Kidney (tissue), 14 donors: ENCODE results near the gene RELT. TPM values are rescaled to one million over a fixed set of nuclear protein-coding genes. Genes with fewer than 3 reads are reported as not detected.
"Not testable (repeated sequence)": the region's sequence is repeated elsewhere in the genome, so short reads cannot be mapped to it uniquely, and the experiment has no call there.

Source experiments
- DNase-seq, 5 donors: peaks; one replicate each; pipeline ENCODE4 v3.0.0-alpha.2; 2013 to 2020
- FAIRE-seq: peaks from 2 replicates; lab custom pipeline; 2012; peaks lifted over from hg19 to GRCh38; lab: Jason Lieb, UNC
- H3K27ac ChIP-seq, 2 donors: one replicate each; pipeline ENCODE4 v1.7.0; 2013; ENCODE audit warnings: low read depth in 2 of 2, low read length in 2 of 2, inconsistent platforms in 1 of 2
- H3K27me3 ChIP-seq: one replicate; pipeline ENCODE4 v1.7.1; 2013; ENCODE audit warnings: low read length, inconsistent platforms; ENCODE audit not compliant: control insufficient read depth, insufficient read depth
- H3K36me3 ChIP-seq, 3 donors: one replicate each; pipeline versions ENCODE4 v1.7.0 to v1.7.1; 2013; ENCODE audit warnings: low read length in 3 of 3, control low read depth in 1 of 3, inconsistent platforms in 1 of 3; ENCODE audit not compliant: insufficient read depth in 3 of 3, control insufficient read depth in 2 of 3
- H3K4me1 ChIP-seq, 3 donors: one replicate each; pipeline versions ENCODE4 v1.7.0 to v1.7.1; 2013; ENCODE audit warnings: low read length in 3 of 3, inconsistent platforms in 1 of 3, low read depth in 1 of 3; ENCODE audit not compliant: control insufficient read depth in 2 of 3, insufficient read depth in 2 of 3
- H3K4me3 ChIP-seq, 3 donors: one replicate each; pipeline versions ENCODE4 v1.7.0 to v1.8.1; 2013; ENCODE audit warnings: low read length in 3 of 3, control low read depth in 1 of 3, inconsistent platforms in 1 of 3
- H3K9ac ChIP-seq, 3 donors: one replicate each; pipeline versions ENCODE4 v1.7.0 to v1.7.1; 2013; ENCODE audit warnings: low read length in 3 of 3, control low read depth in 1 of 3, inconsistent platforms in 1 of 3
- H3K9me3 ChIP-seq, 3 donors: one replicate each; pipeline versions ENCODE4 v1.7.0 to v1.7.1; 2013; ENCODE audit warnings: low read length in 3 of 3, control low read depth in 1 of 3, inconsistent platforms in 1 of 3; ENCODE audit not compliant: control insufficient read depth in 2 of 3, insufficient read depth in 1 of 3
- CTCF ChIP-seq: IDR thresholded peaks from 3 replicates; pipeline ENCODE4 v1.5.1; 2012; ENCODE audit warnings: mild to moderate bottlenecking, moderate library complexity, borderline replicate concordance; ENCODE audit not compliant: insufficient read depth; ENCODE audit errors: extremely low read depth
- intact Hi-C: fragments of 100-400 bp; cut with DNase I; formaldehyde crosslinking; loops from one replicate; pipeline ENCODE4 v1.11.1; 2022
- polyA plus RNA-seq: library from polyadenylated mRNA; stranded (reverse); fragments of 350-450 nt; fragmentation: Illumina TruSeq; extraction: RNeasy Lipid Tissue Mini Kit (QIAGEN cat#74804); gene quantifications from one replicate; pipeline ENCODE4 v1.2.3, GENCODE V29; 2014; ENCODE audit warnings: low read depth, low replicate concordance; ENCODE audit not compliant: insufficient read depth
- total RNA-seq: library from RNA; stranded (reverse); fragmentation: NEBNext Ultra II Directional; extraction: Animal tissue kit (Norgen Biotek cat#: 25700); gene quantifications from one replicate; pipeline ENCODE4 v1.2.1, GENCODE V29; 2021
- donor health status: control.
- donor health status: control.
- donor health status: control.
- donor health status: control.
- donor health status: control.
- donor health status: DM: yes; HTN: yes; CAD: no.
- donor health status: Normal renal cell carcinoma (clear cell type).

The RELT gene
- total and polyA plus RNA-seq, 2 donors from 2014 or later = 1.0 to 8.7 TPM

GRCh38 chr11:73429121-73429750 is 53.0 kb downstream of the RELT start:
- TF ChIP-seq CTCF = no peak
- no peak for DNase-seq
- Histone ChIP-seq H3K4me1 (peaks cover 0 to 3% (median 0%) of the 10 kb centered on the region in 3 donors), H3K4me3 (no peak overlapping the region), H3K9me3 (no peaks in the 10 kb centered on the region), H3K27me3 (no peaks in the 10 kb centered on the region), H3K36me3 (no peaks in the 10 kb centered on the region), H3K27ac (no peak overlapping the region), H3K9ac (no peak overlapping the region)
- no peak for FAIRE-seq
- intact Hi-C loops = no loop called here

GRCh38 chr11:73430326-73430725 is 54.1 kb downstream of the RELT start:
- H3K4me1 ChIP-seq = peaks cover 0 to 3% (median 0%) of the 10 kb centered on the region in 3 donors
- intact Hi-C loops = no loop called here
- H3K9ac ChIP-seq = no peak overlapping the region
- no peak for TF ChIP-seq CTCF
- FAIRE-seq (no peak), DNase-seq (no peak)
- H3K4me3 ChIP-seq = no peak overlapping the region
- H3K9me3 ChIP-seq = no peaks in the 10 kb centered on the region
- no peak overlapping the region for H3K27ac ChIP-seq
- no peaks in the 10 kb centered on the region for H3K36me3 ChIP-seq
- H3K27me3 ChIP-seq = no peaks in the 10 kb centered on the region

- H3K9me3 ChIP-seq = no peaks in the 10 kb centered on the region
- intact Hi-C loops = no loop called here
- DNase-seq (peak in 1 of 5 donors; percentile 8), FAIRE-seq (no peak)
- no peak overlapping the region for H3K27ac ChIP-seq
- H3K4me1 ChIP-seq = peaks cover 0 to 2% (median 0%) of the 10 kb centered on the region in 3 donors
- no peak overlapping the region for H3K9ac ChIP-seq
- H3K36me3 ChIP-seq = no peaks in the 10 kb centered on the region
- no peak for TF ChIP-seq CTCF
- no peak overlapping the region for H3K4me3 ChIP-seq
- no peaks in the 10 kb centered on the region for H3K27me3 ChIP-seq
These were observed 55.2 kb downstream of the RELT start for GRCh38 chr11:73431396-73431795.

- FAIRE-seq, DNase-seq, H3K9ac ChIP-seq, H3K36me3 ChIP-seq, H3K4me3 ChIP-seq, H3K27ac ChIP-seq, H3K4me1 ChIP-seq, H3K27me3 ChIP-seq, H3K9me3 ChIP-seq, intact Hi-C loops: not testable (repeated sequence)
These were observed 60.7 kb downstream of the RELT start for GRCh38 chr11:73436859-73437258.
